HFF-Myc (cell line): Measurements from ENCODE around the gene SPIRE2.
"Not testable (repeated sequence)": the region's sequence is repeated elsewhere in the genome, so short reads cannot be mapped to it uniquely, and the experiment has no call there.

Source experiments
- DNase-seq: peaks from one replicate; pipeline ENCODE4 v3.0.0-alpha.2; 2011; ENCODE audit warnings: low read depth; ENCODE audit errors: extremely low read depth
- H3K4me3 ChIP-seq: replicated peaks from 2 replicates; pipeline ENCODE4 v1.5.1; 2011; ENCODE audit warnings: low read depth, mild to moderate bottlenecking, control low read depth, low read length
- CTCF ChIP-seq: IDR thresholded peaks from 2 replicates; pipeline ENCODE4 v1.5.1; 2012; ENCODE audit warnings: mild to moderate bottlenecking, low read depth, low read length, control low read depth; ENCODE audit errors: missing control alignments

SPIRE2 gene

GRCh38 chr16:89808475-89808874 lies 19.8 kb upstream of the SPIRE2 start:
- no peak for TF ChIP-seq CTCF
- DNase-seq: no peak
- H3K4me3 ChIP-seq: no peak overlapping the region

- H3K4me3 ChIP-seq: no peak overlapping the region
- no peak for TF ChIP-seq CTCF
Observed at GRCh38 chr16:89811321-89811720, 17.0 kb upstream of the SPIRE2 start.

DNA sequence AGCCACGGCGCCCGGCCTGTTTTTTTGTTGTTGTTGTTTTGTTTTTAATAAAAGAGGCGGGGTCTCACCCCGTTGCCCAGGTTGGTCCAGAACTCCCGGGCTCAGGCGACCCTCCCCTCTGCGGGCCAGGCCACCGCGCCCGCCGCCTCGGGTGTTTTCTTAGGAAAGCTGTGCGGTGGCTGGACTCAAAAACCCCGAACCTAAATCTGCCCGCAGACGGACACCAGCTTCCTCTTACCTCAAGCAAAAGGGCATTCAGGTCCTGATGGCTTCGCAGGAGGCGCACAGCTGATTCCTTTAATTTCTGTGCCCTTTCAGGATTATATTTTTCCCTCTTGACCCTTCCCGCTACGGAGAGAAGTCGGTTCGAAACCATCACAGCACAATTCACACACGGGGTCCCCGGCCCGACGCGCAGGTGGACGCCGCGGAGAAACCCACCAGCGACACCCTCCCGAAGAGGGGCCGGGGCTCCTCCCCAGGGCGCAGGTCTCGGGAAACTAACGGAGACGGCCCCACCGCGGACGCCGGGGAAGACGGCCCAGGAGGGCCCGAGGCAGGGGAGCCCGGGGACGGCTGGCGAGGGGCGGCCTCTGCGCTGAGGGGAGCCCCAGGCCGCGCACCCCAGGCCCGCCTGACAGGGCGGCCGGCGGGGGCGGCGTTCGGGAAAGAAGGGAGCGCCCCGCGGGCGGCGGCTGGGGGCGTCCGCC lies 12.5 kb upstream of the SPIRE2 start:
- no peak for DNase-seq
- TF ChIP-seq CTCF: no peak
- peak overlapping the region; percentile 68 for H3K4me3 ChIP-seq

More at GRCh38 chr16:89811321-89811720, 17.0 kb upstream of the SPIRE2 start:
- DNase-seq: no peak

DNA sequence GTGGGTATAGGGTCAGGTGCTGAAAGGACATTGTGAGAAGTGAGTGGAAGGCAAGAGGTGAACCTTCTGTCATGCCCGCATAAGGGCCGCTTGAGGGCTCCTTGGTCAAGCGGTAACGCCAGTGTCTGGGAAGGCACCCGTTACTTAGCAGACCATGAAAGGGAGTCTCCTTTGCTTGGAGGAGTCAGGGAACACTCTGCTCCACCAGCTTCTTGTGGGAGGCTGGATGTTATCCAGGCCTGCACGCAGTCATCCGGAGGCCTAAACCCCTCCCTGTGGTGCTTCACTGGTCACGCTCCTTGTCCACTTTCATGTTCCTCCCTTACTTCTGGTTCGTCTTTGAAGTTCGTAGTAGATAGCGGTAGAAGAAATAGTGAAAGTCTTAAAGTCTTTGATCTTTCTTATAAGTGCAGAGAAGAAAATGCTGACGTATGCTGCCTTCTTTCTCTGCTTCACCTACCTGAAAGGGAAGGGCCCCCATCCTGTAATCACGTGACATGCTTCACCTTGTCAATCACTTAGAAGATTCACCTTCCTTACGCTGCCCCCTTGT lies 9.3 kb upstream of the SPIRE2 start:
- H3K4me3 ChIP-seq, DNase-seq: not testable (repeated sequence)

GRCh38 chr16:89819448-89819847 lies 8.8 kb upstream of the SPIRE2 start:
- H3K4me3 ChIP-seq, DNase-seq: not testable (repeated sequence)

DNA sequence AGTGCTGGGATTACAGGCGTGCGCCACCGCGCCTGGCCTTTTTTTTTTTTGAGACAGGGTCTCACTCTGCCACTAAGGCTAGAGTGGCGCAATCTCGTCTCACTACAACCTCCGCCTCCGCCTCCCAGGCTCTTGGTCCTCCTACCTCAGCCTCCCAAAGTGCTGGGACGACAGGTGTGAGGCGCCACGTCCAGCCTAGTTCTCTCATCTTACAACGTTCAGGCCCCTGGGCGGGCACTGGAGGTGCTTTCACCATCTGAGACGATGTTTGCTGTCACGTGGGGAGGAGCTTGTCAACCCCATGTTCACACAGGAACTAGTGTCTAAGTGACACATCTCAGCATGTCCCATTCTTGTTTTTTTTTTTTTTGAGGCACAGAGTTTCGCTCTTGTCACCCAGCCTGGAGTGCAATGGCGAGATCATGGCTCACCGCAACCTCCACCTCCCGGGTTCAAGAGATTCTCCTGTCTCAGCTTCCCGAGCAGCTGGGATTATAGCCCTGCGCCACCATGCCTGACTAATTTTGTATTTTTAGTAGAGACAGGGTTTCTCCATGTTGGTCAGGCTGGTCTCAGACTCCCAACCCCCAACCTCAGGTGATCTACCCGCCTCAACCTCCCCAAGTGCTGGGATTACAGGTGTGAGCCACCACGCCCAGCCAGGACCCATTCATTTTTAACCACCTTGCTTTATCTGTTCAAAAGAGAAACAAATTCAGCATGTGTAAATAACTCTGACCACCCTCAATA lies 6.7 kb upstream of the SPIRE2 start:
- TF ChIP-seq CTCF: no peak

GRCh38 chr16:89822188-89823086 lies 5.8 kb upstream of the SPIRE2 start:
- no peak overlapping the region for H3K4me3 ChIP-seq
- no peak for DNase-seq
- no peak for TF ChIP-seq CTCF

More for the DNA sequence above, 6.7 kb upstream of the SPIRE2 start:
- no peak overlapping the region for H3K4me3 ChIP-seq
- no peak for DNase-seq
